SK-N-SH (cell line): Measurements from ENCODE around the gene GRK3. TPM values are rescaled to one million over a fixed set of nuclear protein-coding genes. Genes with fewer than 3 reads are reported as not detected.

Experiments used
- CTCF ChIA-PET: fragments of 300-600, 350-600 bp; formaldehyde crosslinking; extraction: SDS; loops from one replicate; lab custom pipeline; 2021; lab: Yijun Ruan, JAX
- POLR2A ChIA-PET: fragments of 350-600 bp; sonication (Branson Sonifier 250); formaldehyde crosslinking; extraction: SDS; loops from one replicate; lab custom pipeline; 2020; ENCODE audit warnings: antibody characterized with exemption, inconsistent platforms; lab: Yijun Ruan, JAX
- DNase-seq: peaks from one replicate; pipeline ENCODE4 v3.0.0; 2012
- H2AFZ ChIP-seq: fragments of 200-600 bp; sonication (generic); 2 replicates; pipeline ENCODE4 v1.8.1; 2016; ENCODE audit warnings: antibody characterized with exemption, mild to moderate bottlenecking, low read depth
- H3F3A ChIP-seq: fragments of 200-600 bp; sonication (generic); replicated peaks from 2 replicates; pipeline ENCODE3; 2016; ENCODE audit warnings: antibody characterized with exemption, mild to moderate bottlenecking; ENCODE audit not compliant: insufficient read depth
- H3K27ac ChIP-seq, 2 experiments: fragments of 200-500 bp in 1 of 2; fragments of 200-600 bp in 1 of 2; sonication (Bioruptor generic) in 1 of 2; sonication (generic), shearing (Covaris generic) in 1 of 2; 2 replicates each; pipeline versions ENCODE4 v1.5.1 to v1.6.1; 2014 to 2016; ENCODE audit warnings: low read depth in 2 of 2, inconsistent platforms in 1 of 2, low read length in 1 of 2, mild to moderate bottlenecking in 1 of 2, mixed read lengths in 1 of 2
- H3K27me3 ChIP-seq: fragments of 200-600 bp; sonication (generic), shearing (Covaris generic); 2 replicates; pipeline ENCODE4 v1.6.1; 2016; ENCODE audit warnings: mixed run types; ENCODE audit not compliant: insufficient read depth
- H3K36me3 ChIP-seq, 2 experiments: fragments of 200-500 bp in 1 of 2; fragments of 200-600 bp in 1 of 2; sonication (Bioruptor generic) in 1 of 2; sonication (generic) in 1 of 2; replicated peaks in 1 of 2; 2 replicates each; pipeline versions ENCODE3 to v1.5.1; 2014 to 2016; ENCODE audit warnings: low read length in 1 of 2, mild to moderate bottlenecking in 1 of 2; ENCODE audit not compliant: insufficient read depth in 2 of 2, control insufficient read depth in 1 of 2
- H3K4me1 ChIP-seq, 2 experiments: fragments of 200-500 bp in 1 of 2; fragments of 200-600 bp in 1 of 2; sonication (Bioruptor generic) in 1 of 2; sonication (generic), shearing (Covaris generic) in 1 of 2; 2 replicates each; pipeline versions ENCODE4 v1.5.1 to v1.6.1; 2014 to 2016; ENCODE audit warnings: low read depth in 1 of 2, low read length in 1 of 2, mixed run types in 1 of 2; ENCODE audit not compliant: insufficient read depth in 2 of 2, control insufficient read depth in 1 of 2
- H3K4me2 ChIP-seq: fragments of 200-600 bp; sonication (generic), shearing (Covaris generic); 2 replicates; pipeline ENCODE4 v1.6.1; 2017; ENCODE audit warnings: mixed run types
- H3K4me3 ChIP-seq, 2 experiments: fragments of 200-500 bp in 1 of 2; fragments of 200-600 bp in 1 of 2; sonication (Bioruptor generic) in 1 of 2; sonication (generic), shearing (Covaris generic) in 1 of 2; 2 replicates each; pipeline versions ENCODE4 v1.5.1 to v1.8.1; 2014 to 2016; ENCODE audit warnings: low read depth in 2 of 2, inconsistent platforms in 1 of 2, low read length in 1 of 2, mild to moderate bottlenecking in 1 of 2, mixed read lengths in 1 of 2, moderate library complexity in 1 of 2
- H3K79me2 ChIP-seq: fragments of 200-600 bp; sonication (generic); 2 replicates; pipeline ENCODE4 v1.8.1; 2017; ENCODE audit warnings: mild to moderate bottlenecking; ENCODE audit not compliant: insufficient read depth
- H3K9ac ChIP-seq: fragments of 200-600 bp; sonication (generic); 2 replicates; pipeline ENCODE4 v1.6.1; 2017; ENCODE audit warnings: mixed run types
- H3K9me2 ChIP-seq: fragments of 200-600 bp; sonication (generic); 2 replicates; pipeline ENCODE4 v1.6.1; 2017; ENCODE audit warnings: mixed run types
- H3K9me3 ChIP-seq: fragments of 200-600 bp; sonication (generic); 2 replicates; pipeline ENCODE4 v1.6.1; 2017; ENCODE audit warnings: mixed run types, mild to moderate bottlenecking, moderate library complexity
- H4K20me1 ChIP-seq: fragments of 200-600 bp; sonication (generic); 2 replicates; pipeline ENCODE4 v1.6.1; 2017; ENCODE audit warnings: mild to moderate bottlenecking, mixed run types; ENCODE audit not compliant: insufficient read depth
- EZH2phosphoT487 ChIP-seq: fragments of 200-600 bp; sonication (generic); IDR thresholded peaks from 2 replicates; pipeline ENCODE4 v1.6.1; 2017; ENCODE audit warnings: low read depth, mixed run types, mild to moderate bottlenecking, antibody characterized with exemption, moderate library complexity, borderline replicate concordance
- FOSL2 ChIP-seq: IDR thresholded peaks from 2 replicates; pipeline ENCODE4 v1.4.0; 2012; ENCODE audit warnings: low read depth, mild to moderate bottlenecking, moderate library complexity, borderline replicate concordance
- FOXM1 ChIP-seq: IDR thresholded peaks from 2 replicates; pipeline ENCODE4 v1.4.0; 2012; ENCODE audit warnings: low read depth, mild to moderate bottlenecking
- IRF3 ChIP-seq: fragments of 150-350 bp; IDR thresholded peaks from 2 replicates; pipeline ENCODE4 v1.6.1; 2016; ENCODE audit warnings: mild to moderate bottlenecking, low read depth, low read length
- MXI1 ChIP-seq: IDR thresholded peaks from 2 replicates; pipeline ENCODE4 v1.6.1; 2012; ENCODE audit warnings: mild to moderate bottlenecking, low read depth, low read length, improper control_type of control experiment
- RAD21 ChIP-seq: IDR thresholded peaks from 2 replicates; pipeline ENCODE4 v1.6.1; 2012; ENCODE audit warnings: mild to moderate bottlenecking, low read length
- RFX5 ChIP-seq: IDR thresholded peaks from 2 replicates; pipeline ENCODE4 v1.6.1; 2012; ENCODE audit warnings: mild to moderate bottlenecking, improper control_type of control experiment, low read length
- RXRA ChIP-seq: IDR thresholded peaks from 2 replicates; pipeline ENCODE4 v1.4.0; 2012; ENCODE audit warnings: low read depth, mild to moderate bottlenecking, borderline replicate concordance
- SIN3A ChIP-seq: IDR thresholded peaks from 2 replicates; pipeline ENCODE4 v1.6.1; 2012; ENCODE audit warnings: low read depth, mild to moderate bottlenecking, low read length, moderate library complexity, borderline replicate concordance
- YY1 ChIP-seq: IDR thresholded peaks from 2 replicates; pipeline ENCODE4 v1.4.0; 2012; ENCODE audit warnings: low read depth, mild to moderate bottlenecking
- WGBS: methylation state at CpG from one replicate; pipeline ENCODE4 v1.1.6; 2017; ENCODE audit warnings: low lambda C conversion rate; 5-methylcytosine and 5-hydroxymethylcytosine counted together
- polyA plus RNA-seq, 3 experiments: library from polyadenylated mRNA; depleted of rRNA; stranded (reverse); fragments of >200 nt; gene quantifications; 2 replicates each; pipeline ENCODE4 v1.2.3, GENCODE V29; 2012

The GRK3 gene
- polyA plus RNA-seq, 1 of the 3 experiments (the other 2 are of a cell fraction) = 1.3 TPM

DNA sequence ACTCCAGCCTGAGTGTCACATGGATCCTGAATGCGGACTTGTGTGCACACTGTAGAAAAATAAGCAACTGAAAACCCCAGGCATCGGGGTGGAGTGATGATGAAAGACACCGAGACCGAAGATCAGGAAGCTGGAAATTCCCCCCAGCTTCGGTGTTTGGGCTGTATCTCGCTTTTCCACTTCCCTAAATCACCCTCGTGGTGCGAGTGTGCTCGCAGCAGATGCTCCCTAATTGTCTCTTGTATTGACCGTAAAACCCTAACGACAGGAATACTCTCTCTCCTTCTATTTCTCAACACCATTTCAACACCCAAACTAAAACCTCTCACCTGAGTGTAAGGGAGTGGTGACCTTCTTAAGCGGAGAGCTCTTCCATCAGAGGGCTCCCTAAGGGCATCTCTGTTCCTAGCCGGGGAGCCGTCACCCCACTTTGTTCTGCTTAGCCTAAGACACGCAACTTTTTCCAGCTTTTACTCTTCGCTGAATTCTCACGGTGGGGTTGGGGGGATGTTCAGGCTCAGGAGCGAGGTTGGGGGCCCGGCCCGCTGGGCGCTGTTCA lies 635 bp upstream of the GRK3 start:
- H4K20me1 ChIP-seq = no peaks in the 10 kb centered on the region
- peak overlapping the region; percentile 88 for H3K4me2 ChIP-seq
- ChIA-PET CTCF (interaction anchor here (0.7 to 4.2 kb wide), 5 partner anchors 16 to 209 kb away, joined by 3 to 17 read pairs (median 5); no protein-coding TSS in a partner anchor), POLR2A (interaction anchor here (1.1 to 1.4 kb wide), 3 partner anchors 12 to 122 kb away, joined by 3 read pairs; no protein-coding TSS in a partner anchor)
- 0 out of 2 replicates have a peak, but pooled peaks cover 3% of the 10 kb centered on the region for H3K79me2 ChIP-seq
- H3K27ac ChIP-seq = peak overlapping the region in 1 of 2 experiments; percentile 96; a peak in 2 of 4 replicates
- no peak for DNase-seq
- peaks cover 5 to 18% of the 10 kb centered on the region in 2 experiments; a peak in 2 of 4 replicates for H3K4me1 ChIP-seq
- H3F3A ChIP-seq = peaks cover 4% of the 10 kb centered on the region
- peak overlapping the region; percentile 70; the same call in 1 of the 2 replicates for H2AFZ ChIP-seq
- H3K27me3 ChIP-seq = peaks cover 6% of the 10 kb centered on the region; the same call in 1 of the 2 replicates
- TF ChIP-seq RAD21 (no peak), FOSL2 (no peak), IRF3 (no peak), FOXM1 (no peak)
- TF ChIP-seq, all 33 proteins: peak for 0
- Histone ChIP-seq H3K9ac (peak overlapping the region; percentile 15; the same call in 1 of the 2 replicates), H3K4me3 (peak overlapping the region; percentile 59 to 88), H3K36me3 (no peaks in the 10 kb centered on the region), H3K9me3 (no peaks in the 10 kb centered on the region), H3K9me2 (no peaks in the 10 kb centered on the region)
- WGBS = 8% methylated on average over 15 of the region's 21 CpGs

GRCh38 chr22:25564979-25565677 lies 653 bp downstream of the GRK3 start:
- peaks cover 5 to 20% of the 10 kb centered on the region in 2 experiments; a peak in 2 of 4 replicates for H3K4me1 ChIP-seq
- peak overlapping the region; percentile 61 for H3K9ac ChIP-seq
- H3K27ac ChIP-seq = peak overlapping the region in 1 of 2 experiments; percentile 96; a peak in 2 of 4 replicates
- DNase-seq = peak; percentile 73
- no peaks in the 10 kb centered on the region for H3K9me2 ChIP-seq
- peak; percentile 46; the same call in 1 of the 2 replicates for TF ChIP-seq MXI1
- no peak for TF ChIP-seq SIN3A
- TF ChIP-seq YY1 = peak; percentile 50; the same call in 1 of the 2 replicates
- no peak for TF ChIP-seq EZH2phosphoT487
- TF ChIP-seq RXRA = no peak
- TF ChIP-seq RFX5 = no peak
- WGBS = under 1% methylated on average over 10 of the region's 61 CpGs
- H2AFZ ChIP-seq = peak overlapping the region; percentile 82
- peak overlapping the region; percentile 75 to 88 for H3K4me3 ChIP-seq
- no peaks in the 10 kb centered on the region for H3K9me3 ChIP-seq
- H4K20me1 ChIP-seq = no peaks in the 10 kb centered on the region
- ChIA-PET CTCF (interaction anchor here (1.0 to 4.2 kb wide), 5 partner anchors 21 to 208 kb away, joined by 3 to 17 read pairs (median 12); no protein-coding TSS in a partner anchor), POLR2A (interaction anchor here (0.7 to 1.4 kb wide), 4 partner anchors 21 to 136 kb away, joined by 3 to 7 read pairs (median 4); no protein-coding TSS in a partner anchor)
- peaks cover 6% of the 10 kb centered on the region; the same call in 1 of the 2 replicates for H3K27me3 ChIP-seq
- no peaks in the 10 kb centered on the region for H3K36me3 ChIP-seq
- H3K79me2 ChIP-seq = 0 out of 2 replicates have a peak, but pooled peaks cover 3% of the 10 kb centered on the region
- peak overlapping the region; percentile 92 for H3K4me2 ChIP-seq
- H3F3A ChIP-seq = peaks cover 4% of the 10 kb centered on the region
